HCT116 (cell line): ENCODE results near the gene TLX1. TPM values are rescaled to one million over a fixed set of nuclear protein-coding genes. Genes with fewer than 3 reads are reported as not detected.

Experiments
- ATAC-seq: fragments of 200-7000 bp; cut with Tn5 transposase; 2 replicates; pipeline ENCODE4 v1.9.1; 2020; ENCODE audit warnings: mild to moderate bottlenecking, moderate library complexity
- BruUV-seq: library from RNA; stranded (reverse); fragments of 400-500 nt; replicated peaks from 2 replicates; lab custom pipeline; 2021; lab: Mats Ljungman, UMichigan
- CTCF ChIA-PET: fragments of 300-600 bp; sonication (Branson Sonifier 250); formaldehyde crosslinking; loops from one replicate; lab custom pipeline; 2021; ENCODE audit warnings: antibody characterized with exemption; lab: Charles Lee
- POLR2A ChIA-PET: fragments of 300-600, 350-600 bp; sonication (Branson Sonifier 250); formaldehyde crosslinking; loops from one replicate; lab custom pipeline; 2021; ENCODE audit warnings: antibody characterized with exemption; lab: Charles Lee
- RAD21 ChIA-PET, 2 experiments: fragments of 300-600 bp; sonication (Branson Sonifier 250); formaldehyde crosslinking; loops; one replicate each; lab custom pipeline; 2023; ENCODE audit warnings: low total read pairs in 2 of 2; ENCODE audit not compliant: uncharacterized antibody in 2 of 2, unreplicated experiment in 2 of 2, low non-redundant PET in 1 of 2; lab: Charles Lee
- DNase-seq: peaks from one replicate; pipeline ENCODE4 v3.0.0-alpha.2; 2010; ENCODE audit warnings: low read depth, low spot score
- H2AFZ ChIP-seq: fragments of 200-600 bp; shearing (Covaris generic), sonication (generic); 2 replicates; pipeline ENCODE4 v1.6.1; 2017; ENCODE audit warnings: low read depth, mixed run types, mixed read lengths, antibody characterized with exemption, low read length; ENCODE audit not compliant: poor library complexity, severe bottlenecking
- H3K27ac ChIP-seq: 2 replicates; pipeline ENCODE4 v1.5.1; 2012; ENCODE audit warnings: low read depth, low read length
- H3K27me3 ChIP-seq: fragments of 200-600 bp; sonication (generic); 2 replicates; pipeline ENCODE4 v1.6.1; 2016; ENCODE audit warnings: mixed run types, low read length, mixed read lengths; ENCODE audit not compliant: insufficient read depth
- H3K36me3 ChIP-seq, 2 experiments: fragments of 200-500 bp in 1 of 2; fragments of 200-600 bp in 1 of 2; sonication (Bioruptor generic) in 1 of 2; sonication (generic) in 1 of 2; 2 replicates each; pipeline versions ENCODE4 v1.5.1 to v1.6.1; 2014 to 2016; ENCODE audit warnings: low read length in 2 of 2, inconsistent platforms in 1 of 2, mixed read lengths in 1 of 2, mixed run types in 1 of 2; ENCODE audit not compliant: insufficient read depth in 2 of 2, control insufficient read depth in 1 of 2
- H3K4me1 ChIP-seq, 2 experiments: fragments of 200-600 bp in 1 of 2; sonication (generic) in 1 of 2; 2 replicates each; pipeline versions ENCODE4 v1.5.1 to v1.6.1; 2012 to 2017; ENCODE audit warnings: low read length in 2 of 2, inconsistent platforms in 1 of 2, mild to moderate bottlenecking in 1 of 2, mixed read lengths in 1 of 2, mixed run types in 1 of 2, moderate library complexity in 1 of 2; ENCODE audit not compliant: insufficient read depth in 2 of 2, control insufficient read depth in 1 of 2
- H3K4me2 ChIP-seq: fragments of 200-600 bp; sonication (generic); 2 replicates; pipeline ENCODE4 v1.6.1; 2017; ENCODE audit warnings: mixed run types, low read length, mixed read lengths
- H3K4me3 ChIP-seq, 2 experiments: fragments of 200-600 bp in 1 of 2; sonication (generic) in 1 of 2; replicated peaks in 1 of 2; 2 replicates each; pipeline ENCODE4 v1.5.1; 2011 to 2016; ENCODE audit warnings: low read length in 2 of 2, control low read depth in 1 of 2, low read depth in 1 of 2, mild to moderate bottlenecking in 1 of 2, mixed read lengths in 1 of 2, mixed run types in 1 of 2
- H3K79me2 ChIP-seq: fragments of 200-600 bp; sonication (generic); 2 replicates; pipeline ENCODE4 v1.6.1; 2017; ENCODE audit warnings: mild to moderate bottlenecking, mixed run types, low read length, moderate library complexity, mixed read lengths; ENCODE audit not compliant: insufficient read depth
- H3K9ac ChIP-seq: fragments of 200-600 bp; sonication (generic); 2 replicates; pipeline ENCODE4 v1.6.1; 2016; ENCODE audit warnings: low read length, mixed read lengths
- H3K9me2 ChIP-seq: fragments of 200-600 bp; sonication (generic), shearing (Covaris generic); 2 replicates; pipeline ENCODE4 v1.6.1; 2017; ENCODE audit warnings: mixed run types, mild to moderate bottlenecking, moderate library complexity; ENCODE audit not compliant: insufficient read depth
- H3K9me3 ChIP-seq, 2 experiments: fragments of 200-500 bp in 1 of 2; fragments of 200-600 bp in 1 of 2; sonication (Bioruptor generic) in 1 of 2; sonication (generic) in 1 of 2; 2 replicates each; pipeline ENCODE4 v1.6.1; 2014 to 2017; ENCODE audit warnings: low read length in 2 of 2, mixed read lengths in 2 of 2, inconsistent platforms in 1 of 2, low read depth in 1 of 2, mild to moderate bottlenecking in 1 of 2, mixed run types in 1 of 2, moderate library complexity in 1 of 2; ENCODE audit not compliant: control insufficient read depth in 1 of 2, insufficient read depth in 1 of 2
- H4K20me1 ChIP-seq: fragments of 200-600 bp; sonication (generic), shearing (Covaris generic); 2 replicates; pipeline ENCODE4 v1.6.1; 2017; ENCODE audit warnings: mixed run types, mild to moderate bottlenecking, moderate library complexity; ENCODE audit not compliant: insufficient read depth
- ATF3 ChIP-seq: IDR thresholded peaks from 2 replicates; pipeline ENCODE4 v1.6.1; 2012
- CBX3 ChIP-seq: IDR thresholded peaks from 2 replicates; pipeline ENCODE4 v1.6.1; 2012; ENCODE audit warnings: low read depth
- CEBPB ChIP-seq: IDR thresholded peaks from 2 replicates; pipeline ENCODE4 v1.6.1; 2012; ENCODE audit warnings: low read depth
- CTCF ChIP-seq, 3 experiments: fragments of 200-600 bp in 1 of 3; sonication (generic) in 1 of 3; IDR thresholded peaks in 2 of 3; conservative IDR thresholded peaks in 1 of 3; 2 replicates each; pipeline ENCODE4 v1.5.1; 2012 to 2017; ENCODE audit warnings: low read depth in 2 of 3, low read length in 2 of 3, antibody characterized with exemption in 1 of 3, borderline replicate concordance in 1 of 3, control low read depth in 1 of 3, mild to moderate bottlenecking in 1 of 3, mixed read lengths in 1 of 3, mixed run types in 1 of 3, moderate library complexity in 1 of 3; ENCODE audit not compliant: insufficient read depth in 1 of 3
- ELF1 ChIP-seq: IDR thresholded peaks from 2 replicates; pipeline ENCODE4 v1.6.1; 2012; ENCODE audit warnings: low read depth, borderline replicate concordance
- EZH2 ChIP-seq: fragments of 200-600 bp; sonication (generic); IDR thresholded peaks from 2 replicates; pipeline ENCODE4 v1.6.1; 2017; ENCODE audit warnings: antibody characterized with exemption, mixed run types
- MAX ChIP-seq: IDR thresholded peaks from 2 replicates; pipeline ENCODE4 v1.6.1; 2012
- POLR2A ChIP-seq: IDR thresholded peaks from 2 replicates; pipeline ENCODE4 v1.7.0; 2011; ENCODE audit warnings: borderline replicate concordance; ENCODE audit not compliant: insufficient read depth, insufficient read length; ENCODE audit errors: extremely low read depth
- RAD21 ChIP-seq: IDR thresholded peaks from 2 replicates; pipeline ENCODE4 v1.6.1; 2012; ENCODE audit warnings: low read depth, mild to moderate bottlenecking
- SIN3A ChIP-seq: IDR thresholded peaks from 2 replicates; pipeline ENCODE4 v1.6.1; 2012; ENCODE audit warnings: low read depth
- SP1 ChIP-seq: IDR thresholded peaks from 2 replicates; pipeline ENCODE4 v1.6.1; 2012; ENCODE audit warnings: low read depth
- TCF7L2 ChIP-seq: IDR thresholded peaks from 2 replicates; pipeline ENCODE4 v1.7.0; 2011; ENCODE audit warnings: borderline replicate concordance, inconsistent platforms; ENCODE audit not compliant: insufficient read depth, insufficient read length; ENCODE audit errors: extremely low read depth
- ZBTB33 ChIP-seq: IDR thresholded peaks from 2 replicates; pipeline ENCODE4 v1.6.1; 2011; ENCODE audit warnings: mild to moderate bottlenecking, low read length, moderate library complexity; ENCODE audit not compliant: insufficient replicate concordance; ENCODE audit errors: extremely low read depth
- ZFX ChIP-seq: fragments of 450-650 bp; IDR thresholded peaks from 2 replicates; pipeline ENCODE4 v1.6.1; 2017
- ZNF274 ChIP-seq: fragments of 200-500 bp; sonication (Bioruptor generic); IDR thresholded peaks from 2 replicates; pipeline ENCODE4 v1.6.1; 2014; ENCODE audit warnings: mild to moderate bottlenecking, low read depth, low read length, inconsistent platforms
- intact Hi-C: fragments of 100-400 bp; cut with micrococcal nuclease; formaldehyde crosslinking; loops from 2 replicates; pipeline ENCODE4 v1.10.0; 2022
- total RNA-seq: library from RNA; stranded (reverse); gene quantifications from one replicate; pipeline ENCODE4 v1.2.1, GENCODE V29; 2021; ENCODE audit not compliant: unreplicated experiment

TLX1 gene
- total RNA-seq, 1 experiment from 2014 or later, result not detected

- ChIA-PET POLR2A (interaction anchor here (0.8 kb wide), 2 partner anchors 37 to 44 kb away, joined by 3 to 5 read pairs; no protein-coding TSS in a partner anchor), CTCF (interaction anchor here (0.9 to 9.5 kb wide), 5 partner anchors 12 to 48 kb away, joined by 3 to 414 read pairs (median 4); no protein-coding TSS in a partner anchor), RAD21 (interaction anchor here (0.8 to 3.9 kb wide), 2 partner anchors 44 kb away, joined by 4 to 92 read pairs; no protein-coding TSS in a partner anchor)
- Histone ChIP-seq H3K4me3 (no peak overlapping the region), H3K79me2 (no peaks in the 10 kb centered on the region), H3K9me3 (no peaks in the 10 kb centered on the region), H3K36me3 (no peaks in the 10 kb centered on the region), H3K9ac (no peak overlapping the region), H3K4me1 (peaks cover 0 to 18% of the 10 kb centered on the region in 2 experiments; a peak in 2 of 4 replicates), H4K20me1 (no peaks in the 10 kb centered on the region), H3K27me3 (peaks cover 6% of the 10 kb centered on the region; the same call in 1 of the 2 replicates), H3K27ac (no peak overlapping the region), H2AFZ (no peak overlapping the region), H3K4me2 (no peak overlapping the region), H3K9me2 (no peaks in the 10 kb centered on the region)
- no TSS peak for BruUV-seq
- no peak for DNase-seq
- TF ChIP-seq CBX3, result no peak
- intact Hi-C loops, result no loop called here
- no peak for ATAC-seq
Observed at GRCh38 chr10:101097881-101098280, 33.2 kb upstream of the TLX1 start.

GRCh38 chr10:101099901-101100300 is 31.2 kb upstream of the TLX1 start:
- peaks cover 6% of the 10 kb centered on the region; the same call in 1 of the 2 replicates for H3K27me3 ChIP-seq
- BruUV-seq, result no TSS peak
- H3K9me2 ChIP-seq, result no peaks in the 10 kb centered on the region
- no peaks in the 10 kb centered on the region for H3K36me3 ChIP-seq
- intact Hi-C loops, result no loop called here
- H3K4me3 ChIP-seq, result no peak overlapping the region
- no peak for DNase-seq
- no peak overlapping the region for H3K9ac ChIP-seq
- H3K4me2 ChIP-seq, result no peak overlapping the region
- ATAC-seq, result no peak
- no peak overlapping the region for H3K27ac ChIP-seq
- peaks cover 0 to 13% of the 10 kb centered on the region in 2 experiments; a peak in 2 of 4 replicates for H3K4me1 ChIP-seq
- H3K9me3 ChIP-seq, result no peaks in the 10 kb centered on the region
- POLR2A ChIA-PET, result no interaction called here
- CTCF ChIA-PET, result interaction anchor here (9.5 kb wide), 1 partner anchor 42 kb away, joined by 414 read pairs; no protein-coding TSS in a partner anchor
- RAD21 ChIA-PET, result no interaction called here
- H3K79me2 ChIP-seq, result no peaks in the 10 kb centered on the region
- H2AFZ ChIP-seq, result no peak overlapping the region
- no peaks in the 10 kb centered on the region for H4K20me1 ChIP-seq
- TF ChIP-seq RAD21, result no peak
- no peak for TF ChIP-seq ZNF274
- no peak for TF ChIP-seq TCF7L2
- no peak for TF ChIP-seq ZFX
- TF ChIP-seq SIN3A, result no peak
- no peak for TF ChIP-seq MAX
- no peak for TF ChIP-seq POLR2A
- no peak for TF ChIP-seq SP1
- no peak for TF ChIP-seq ELF1
- TF ChIP-seq ZBTB33, result no peak
- no peak for TF ChIP-seq ATF3
- no peak for TF ChIP-seq CTCF (IDR thresholded peaks at IDR 0.05 in 2 of 3, conservative IDR thresholded peaks at IDR 0.05 in 1 of 3; ENCODE audit: borderline replicate concordance in 1 of 3, insufficient read depth in 1 of 3, low read depth in 2 of 3, low read length in 2 of 3)
- TF ChIP-seq CEBPB, result no peak
- TF ChIP-seq EZH2, result no peak
